ENCODE measurements around the gene ETV4.

DNA sequence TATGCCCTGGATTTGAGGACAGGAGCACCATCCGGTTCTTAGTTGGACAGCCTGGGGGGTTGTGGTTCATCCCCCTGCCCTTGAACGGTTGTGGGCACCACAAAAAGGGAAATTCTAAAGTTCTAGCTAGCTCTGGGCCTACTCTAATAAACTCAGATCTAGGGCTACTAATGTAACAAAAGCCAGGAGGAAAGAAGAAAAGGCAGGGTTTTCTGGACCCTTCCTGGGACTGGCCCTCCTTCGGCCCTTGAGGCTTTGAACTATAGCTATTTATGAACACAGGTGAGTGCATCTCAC is 15.1 kb downstream of the ETV4 start:
- TF ChIP-seq, protein P1, sequence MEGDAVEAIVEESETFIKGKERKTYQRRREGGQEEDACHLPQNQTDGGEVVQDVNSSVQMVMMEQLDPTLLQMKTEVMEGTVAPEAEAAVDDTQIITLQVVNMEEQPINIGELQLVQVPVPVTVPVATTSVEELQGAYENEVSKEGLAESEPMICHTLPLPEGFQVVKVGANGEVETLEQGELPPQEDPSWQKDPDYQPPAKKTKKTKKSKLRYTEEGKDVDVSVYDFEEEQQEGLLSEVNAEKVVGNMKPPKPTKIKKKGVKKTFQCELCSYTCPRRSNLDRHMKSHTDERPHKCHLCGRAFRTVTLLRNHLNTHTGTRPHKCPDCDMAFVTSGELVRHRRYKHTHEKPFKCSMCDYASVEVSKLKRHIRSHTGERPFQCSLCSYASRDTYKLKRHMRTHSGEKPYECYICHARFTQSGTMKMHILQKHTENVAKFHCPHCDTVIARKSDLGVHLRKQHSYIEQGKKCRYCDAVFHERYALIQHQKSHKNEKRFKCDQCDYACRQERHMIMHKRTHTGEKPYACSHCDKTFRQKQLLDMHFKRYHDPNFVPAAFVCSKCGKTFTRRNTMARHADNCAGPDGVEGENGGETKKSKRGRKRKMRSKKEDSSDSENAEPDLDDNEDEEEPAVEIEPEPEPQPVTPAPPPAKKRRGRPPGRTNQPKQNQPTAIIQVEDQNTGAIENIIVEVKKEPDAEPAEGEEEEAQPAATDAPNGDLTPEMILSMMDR (IDR thresholded peaks at IDR 0.05), result no peak
- TF ChIP-seq POLR2A (IDR thresholded peaks at IDR 0.05), result no peak
